Right renal pelvis (tissue), 4 donors: ENCODE data around the gene AOPEP. TPM values are rescaled to one million over a fixed set of nuclear protein-coding genes. Genes with fewer than 3 reads are reported as not detected.

Experiments
- DNase-seq, 4 donors: peaks; one replicate each; pipeline ENCODE4 v3.0.0-alpha.2; 2013; ENCODE audit warnings: low read depth in 4 of 4, low spot score in 3 of 4, missing footprints in 1 of 4
- polyA plus RNA-seq, 4 donors: library from polyadenylated mRNA; unstranded; fragments of 120-200 nt; gene quantifications; one replicate each; pipeline ENCODE4 v1.2.1, GENCODE V29; 2013; ENCODE audit not compliant: insufficient read length in 4 of 4

AOPEP gene
- polyA plus RNA-seq, 4 donors = 48.1 to 60.2 (median 52.1) TPM

GRCh38 chr9:94980947-94981722 lies 254.6 kb downstream of the AOPEP start:
- DNase-seq = no peak

GRCh38 chr9:94981723-94982090 lies 255.2 kb downstream of the AOPEP start:
- no peak for DNase-seq

- no peak for DNase-seq
These were observed 255.7 kb downstream of the AOPEP start for GRCh38 chr9:94982211-94982610.

- no peak for DNase-seq
These were observed 257.1 kb downstream of the AOPEP start for GRCh38 chr9:94983552-94983951.

GRCh38 chr9:94984891-94985476 lies 258.5 kb downstream of the AOPEP start:
- DNase-seq = no peak

GRCh38 chr9:94985649-94986048 lies 259.1 kb downstream of the AOPEP start:
- no peak for DNase-seq

GRCh38 chr9:94987731-94988130 lies 261.2 kb downstream of the AOPEP start:
- DNase-seq = no peak

GRCh38 chr9:94990897-94991561 lies 264.5 kb downstream of the AOPEP start:
- DNase-seq = no peak

GRCh38 chr9:94991961-94992907 lies 265.7 kb downstream of the AOPEP start:
- no peak for DNase-seq

- DNase-seq = no peak
These were observed 266.8 kb downstream of the AOPEP start for GRCh38 chr9:94993160-94993820.

GRCh38 chr9:94993821-94994165 lies 267.3 kb downstream of the AOPEP start:
- DNase-seq = no peak

GRCh38 chr9:94995048-94995693 lies 268.7 kb downstream of the AOPEP start:
- no peak for DNase-seq

- no peak for DNase-seq
These were observed 270.1 kb downstream of the AOPEP start for GRCh38 chr9:94996641-94997040.

- DNase-seq = no peak
These were observed 271.2 kb downstream of the AOPEP start for GRCh38 chr9:94997727-94998126.

GRCh38 chr9:94999832-95000231 lies 273.3 kb downstream of the AOPEP start:
- no peak for DNase-seq

- no peak for DNase-seq
These were observed 274.3 kb downstream of the AOPEP start for GRCh38 chr9:95000821-95001220.

GRCh38 chr9:95001720-95002119 lies 275.2 kb downstream of the AOPEP start:
- DNase-seq = no peak

- no peak for DNase-seq
These were observed 277.4 kb downstream of the AOPEP start for GRCh38 chr9:95003689-95004410.
